GM13977 (cell line): ENCODE measurements around the gene ZNF624.

Source experiments
- DNase-seq: peaks from one replicate; pipeline ENCODE4 v3.0.0; 2012; ENCODE audit warnings: low spot score
- CTCF ChIP-seq: IDR thresholded peaks from 2 replicates; pipeline ENCODE4 v1.5.1; 2012; ENCODE audit warnings: mild to moderate bottlenecking, control low read depth; ENCODE audit not compliant: insufficient read depth; ENCODE audit errors: extremely low read depth, missing control alignments
- in situ Hi-C: fragments of 300-500 bp; cut with MboI; formaldehyde crosslinking; loops from one replicate; pipeline ENCODE4 v1.12.0; 2022; ENCODE audit warnings: low sequenced_read_pairs, low pct_unique_long_range_greater_than_20kb, mixed read lengths, inconsistent platforms; ENCODE audit not compliant: unreplicated experiment

Gene ZNF624

GRCh38 chr17:16662936-16663335, 9.3 kb upstream of the ZNF624 start:
- TF ChIP-seq CTCF: no peak
- DNase-seq: no peak
- in situ Hi-C loops: no loop called here

GRCh38 chr17:16661217-16661616, 7.6 kb upstream of the ZNF624 start:
- in situ Hi-C loops: no loop called here
- DNase-seq: no peak
- TF ChIP-seq CTCF: no peak

- DNase-seq: peak; percentile 31
- in situ Hi-C loops: no loop called here
- TF ChIP-seq CTCF: no peak
Measured at GRCh38 chr17:16652847-16653366, 743 bp downstream of the ZNF624 start.

GRCh38 chr17:16652252-16652651, 1.4 kb downstream of the ZNF624 start:
- no peak for TF ChIP-seq CTCF
- in situ Hi-C loops: no loop called here

GRCh38 chr17:16649585-16649984, 4.1 kb downstream of the ZNF624 start:
- DNase-seq: no peak
- TF ChIP-seq CTCF: no peak
- in situ Hi-C loops: no loop called here

More at GRCh38 chr17:16652252-16652651, 1.4 kb downstream of the ZNF624 start:
- DNase-seq: no peak

- TF ChIP-seq CTCF: no peak
- in situ Hi-C loops: no loop called here
- no peak for DNase-seq
Measured at GRCh38 chr17:16639438-16639837, 14.2 kb downstream of the ZNF624 start.

GRCh38 chr17:16623282-16623681, 30.4 kb downstream of the ZNF624 start:
- no peak for DNase-seq
- in situ Hi-C loops: no loop called here
- no peak for TF ChIP-seq CTCF
